ENCODE measurements around the gene MFSD1. TPM values are rescaled to one million over a fixed set of nuclear protein-coding genes. Genes with fewer than 3 reads are reported as not detected.

The MFSD1 gene
- total and polyA plus RNA-seq, 5 donors from 2014 or later, result 23.3 to 65.8 (median 52.9) TPM

GRCh38 chr3:158771982-158772381 is 29.9 kb upstream of the MFSD1 start:
- H3K27ac ChIP-seq (ENCODE audit: insufficient read depth, low read length, poor library complexity, severe bottlenecking), result no peak overlapping the region
- ATAC-seq (ENCODE audit: low read depth in 2 of 2) (no peak), DNase-seq (no peak)
- no peaks in the 10 kb centered on the region for H3K9me3 ChIP-seq (ENCODE audit: control insufficient read depth in 2 of 2, low read length in 2 of 2)
- H3K4me1 ChIP-seq (ENCODE audit: control insufficient read depth, insufficient read depth, low read length, poor library complexity, severe bottlenecking), result no peaks in the 10 kb centered on the region
- H3K4me3 Mint-ChIP-seq, result no peak overlapping the region
- H3K27ac Mint-ChIP-seq, result peak overlapping the region in 1 of 3 donors; percentile 7
- H3K36me3 Mint-ChIP-seq, result no peaks in the 10 kb centered on the region
- H3K27me3 ChIP-seq (ENCODE audit: control insufficient read depth, insufficient read depth, low read length), result no peaks in the 10 kb centered on the region
- H3K36me3 ChIP-seq (ENCODE audit: control insufficient read depth, insufficient read depth, low read length), result no peaks in the 10 kb centered on the region
- no peaks in the 10 kb centered on the region for H3K9me3 Mint-ChIP-seq
- H3K4me3 ChIP-seq (ENCODE audit: low read depth, low read length), result no peak overlapping the region
- H3K27me3 Mint-ChIP-seq, result peaks cover 4% of the 10 kb centered on the region
- H3K4me1 Mint-ChIP-seq, result peaks cover 3 to 13% (median 5%) of the 10 kb centered on the region in 4 donors

GRCh38 chr3:158773166-158773565 is 28.7 kb upstream of the MFSD1 start:
- Mint-ChIP-seq H3K27ac (no peak overlapping the region), H3K4me1 (peaks cover 3 to 13% (median 5%) of the 10 kb centered on the region in 4 donors), H3K36me3 (no peaks in the 10 kb centered on the region), H3K27me3 (peaks cover 4% of the 10 kb centered on the region), H3K9me3 (peaks cover 0 to 1% (median 0%) of the 10 kb centered on the region in 7 donors), H3K4me3 (no peak overlapping the region)
- Histone ChIP-seq H3K9me3 (ENCODE audit: control insufficient read depth in 2 of 2, low read length in 2 of 2) (no peaks in the 10 kb centered on the region), H3K36me3 (ENCODE audit: control insufficient read depth, insufficient read depth, low read length) (no peaks in the 10 kb centered on the region), H3K27ac (ENCODE audit: insufficient read depth, low read length, poor library complexity, severe bottlenecking) (no peak overlapping the region), H3K4me1 (ENCODE audit: control insufficient read depth, insufficient read depth, low read length, poor library complexity, severe bottlenecking) (no peaks in the 10 kb centered on the region), H3K4me3 (ENCODE audit: low read depth, low read length) (no peak overlapping the region), H3K27me3 (ENCODE audit: control insufficient read depth, insufficient read depth, low read length) (no peaks in the 10 kb centered on the region)
- DNase-seq (no peak), ATAC-seq (ENCODE audit: low read depth in 2 of 2) (no peak)

GRCh38 chr3:158773845-158774830 is 27.7 kb upstream of the MFSD1 start:
- Histone ChIP-seq H3K27me3 (ENCODE audit: control insufficient read depth, insufficient read depth, low read length) (no peaks in the 10 kb centered on the region), H3K4me3 (ENCODE audit: low read depth, low read length) (no peak overlapping the region), H3K4me1 (ENCODE audit: control insufficient read depth, insufficient read depth, low read length, poor library complexity, severe bottlenecking) (no peaks in the 10 kb centered on the region), H3K36me3 (ENCODE audit: control insufficient read depth, insufficient read depth, low read length) (no peaks in the 10 kb centered on the region), H3K9me3 (ENCODE audit: control insufficient read depth in 2 of 2, low read length in 2 of 2) (no peaks in the 10 kb centered on the region), H3K27ac (ENCODE audit: insufficient read depth, low read length, poor library complexity, severe bottlenecking) (no peak overlapping the region)
- peaks cover 8% of the 10 kb centered on the region for H3K27me3 Mint-ChIP-seq
- DNase-seq, result no peak
- no peak overlapping the region for H3K27ac Mint-ChIP-seq
- H3K9me3 Mint-ChIP-seq, result peaks cover 0 to 1% (median 0%) of the 10 kb centered on the region in 7 donors
- no peak for ATAC-seq (ENCODE audit: low read depth in 2 of 2)
- no peak overlapping the region for H3K4me3 Mint-ChIP-seq
- H3K4me1 Mint-ChIP-seq, result peaks cover 3 to 13% (median 5%) of the 10 kb centered on the region in 4 donors
- no peaks in the 10 kb centered on the region for H3K36me3 Mint-ChIP-seq

- no peaks in the 10 kb centered on the region for H3K9me3 ChIP-seq (ENCODE audit: control insufficient read depth in 2 of 2, low read length in 2 of 2)
- no peaks in the 10 kb centered on the region for H3K36me3 ChIP-seq (ENCODE audit: control insufficient read depth, insufficient read depth, low read length)
- ATAC-seq (ENCODE audit: low read depth in 2 of 2) (no peak), DNase-seq (no peak)
- Mint-ChIP-seq H3K4me3 (no peak overlapping the region), H3K27me3 (peaks cover 9% of the 10 kb centered on the region), H3K9me3 (peaks cover 0 to 1% (median 0%) of the 10 kb centered on the region in 7 donors), H3K27ac (no peak overlapping the region), H3K36me3 (no peaks in the 10 kb centered on the region), H3K4me1 (peaks cover 3 to 13% (median 5%) of the 10 kb centered on the region in 4 donors)
- H3K27me3 ChIP-seq (ENCODE audit: control insufficient read depth, insufficient read depth, low read length), result no peaks in the 10 kb centered on the region
- H3K4me3 ChIP-seq (ENCODE audit: low read depth, low read length), result no peak overlapping the region
- H3K27ac ChIP-seq (ENCODE audit: insufficient read depth, low read length, poor library complexity, severe bottlenecking), result no peak overlapping the region
- no peaks in the 10 kb centered on the region for H3K4me1 ChIP-seq (ENCODE audit: control insufficient read depth, insufficient read depth, low read length, poor library complexity, severe bottlenecking)
These were observed 26.9 kb upstream of the MFSD1 start for GRCh38 chr3:158774965-158775364.

GRCh38 chr3:158775426-158776410 is 26.1 kb upstream of the MFSD1 start:
- no peaks in the 10 kb centered on the region for H3K9me3 ChIP-seq (ENCODE audit: control insufficient read depth in 2 of 2, low read length in 2 of 2)
- DNase-seq (peak in 1 of 3 donors; percentile 34), ATAC-seq (ENCODE audit: low read depth in 2 of 2) (no peak)
- no peaks in the 10 kb centered on the region for H3K36me3 Mint-ChIP-seq
- H3K27ac ChIP-seq (ENCODE audit: insufficient read depth, low read length, poor library complexity, severe bottlenecking), result no peak overlapping the region
- H3K4me1 ChIP-seq (ENCODE audit: control insufficient read depth, insufficient read depth, low read length, poor library complexity, severe bottlenecking), result no peaks in the 10 kb centered on the region
- peaks cover 5% of the 10 kb centered on the region for H3K27me3 Mint-ChIP-seq
- H3K9me3 Mint-ChIP-seq, result peaks cover 0 to 1% (median 0%) of the 10 kb centered on the region in 7 donors
- H3K4me3 ChIP-seq (ENCODE audit: low read depth, low read length), result no peak overlapping the region
- no peaks in the 10 kb centered on the region for H3K36me3 ChIP-seq (ENCODE audit: control insufficient read depth, insufficient read depth, low read length)
- peaks cover 3 to 13% (median 5%) of the 10 kb centered on the region in 4 donors for H3K4me1 Mint-ChIP-seq
- H3K27me3 ChIP-seq (ENCODE audit: control insufficient read depth, insufficient read depth, low read length), result no peaks in the 10 kb centered on the region
- no peak overlapping the region for H3K4me3 Mint-ChIP-seq
- H3K27ac Mint-ChIP-seq, result no peak overlapping the region

GRCh38 chr3:158776531-158776930 is 25.3 kb upstream of the MFSD1 start:
- H3K4me3 Mint-ChIP-seq, result no peak overlapping the region
- no peak overlapping the region for H3K27ac ChIP-seq (ENCODE audit: insufficient read depth, low read length, poor library complexity, severe bottlenecking)
- peaks cover 3 to 13% (median 5%) of the 10 kb centered on the region in 4 donors for H3K4me1 Mint-ChIP-seq
- peaks cover 4% of the 10 kb centered on the region for H3K36me3 Mint-ChIP-seq
- H3K9me3 ChIP-seq (ENCODE audit: control insufficient read depth in 2 of 2, low read length in 2 of 2), result no peaks in the 10 kb centered on the region
- H3K27ac Mint-ChIP-seq, result no peak overlapping the region
- peaks cover 9% of the 10 kb centered on the region for H3K27me3 Mint-ChIP-seq
- no peaks in the 10 kb centered on the region for H3K36me3 ChIP-seq (ENCODE audit: control insufficient read depth, insufficient read depth, low read length)
- no peak overlapping the region for H3K4me3 ChIP-seq (ENCODE audit: low read depth, low read length)
- ATAC-seq (ENCODE audit: low read depth in 2 of 2) (no peak), DNase-seq (no peak)
- no peaks in the 10 kb centered on the region for H3K27me3 ChIP-seq (ENCODE audit: control insufficient read depth, insufficient read depth, low read length)
- peaks cover 0 to 1% (median 0%) of the 10 kb centered on the region in 7 donors for H3K9me3 Mint-ChIP-seq
- no peaks in the 10 kb centered on the region for H3K4me1 ChIP-seq (ENCODE audit: control insufficient read depth, insufficient read depth, low read length, poor library complexity, severe bottlenecking)

GRCh38 chr3:158777161-158777873 is 24.5 kb upstream of the MFSD1 start:
- no peaks in the 10 kb centered on the region for H3K36me3 ChIP-seq (ENCODE audit: control insufficient read depth, insufficient read depth, low read length)
- Mint-ChIP-seq H3K9me3 (peaks cover 0 to 1% (median 0%) of the 10 kb centered on the region in 7 donors), H3K27me3 (peaks cover 12% of the 10 kb centered on the region), H3K4me3 (no peak overlapping the region), H3K36me3 (peaks cover 4% of the 10 kb centered on the region), H3K4me1 (peaks cover 3 to 13% (median 5%) of the 10 kb centered on the region in 4 donors), H3K27ac (no peak overlapping the region)
- H3K27me3 ChIP-seq (ENCODE audit: control insufficient read depth, insufficient read depth, low read length), result no peaks in the 10 kb centered on the region
- ATAC-seq (ENCODE audit: low read depth in 2 of 2) (no peak), DNase-seq (no peak)
- H3K4me3 ChIP-seq (ENCODE audit: low read depth, low read length), result no peak overlapping the region
- no peaks in the 10 kb centered on the region for H3K4me1 ChIP-seq (ENCODE audit: control insufficient read depth, insufficient read depth, low read length, poor library complexity, severe bottlenecking)
- H3K9me3 ChIP-seq (ENCODE audit: control insufficient read depth in 2 of 2, low read length in 2 of 2), result no peaks in the 10 kb centered on the region
- no peak overlapping the region for H3K27ac ChIP-seq (ENCODE audit: insufficient read depth, low read length, poor library complexity, severe bottlenecking)

Measured in CD4-positive, CD25-positive, alpha-beta regulatory T cell (primary cell).